Lung (tissue), 12 donors: ENCODE results near the gene TGFB1. TPM values are rescaled to one million over a fixed set of nuclear protein-coding genes. Genes with fewer than 3 reads are reported as not detected.

Source experiments
- ATAC-seq: fragments of 200-7000 bp; cut with Tn5 transposase; one replicate; pipeline ENCODE4 v1.9.1; 2020; ENCODE audit warnings: moderate number of reproducible peaks; ENCODE audit not compliant: insufficient read depth, low FRiP score
- DNase-seq, 3 donors: peaks; one replicate each; pipeline ENCODE4 v3.0.0-alpha.2; 2013 to 2017
- H3K27ac ChIP-seq, 2 donors: one replicate each; pipeline ENCODE4 v1.5.1; 2013; ENCODE audit warnings: mild to moderate bottlenecking in 2 of 2, moderate library complexity in 2 of 2, control low read depth in 1 of 2, inconsistent platforms in 1 of 2, low read depth in 1 of 2, low read length in 1 of 2
- H3K27me3 ChIP-seq, 3 donors: one replicate each; pipeline ENCODE4 v1.5.1; 2013; ENCODE audit warnings: low read length in 2 of 3; ENCODE audit not compliant: control insufficient read depth in 3 of 3, insufficient read depth in 3 of 3
- H3K36me3 ChIP-seq, 4 donors: one replicate each; pipeline ENCODE4 v1.5.1; 2013; ENCODE audit warnings: low read length in 4 of 4, mild to moderate bottlenecking in 1 of 4, moderate library complexity in 1 of 4; ENCODE audit not compliant: control insufficient read depth in 4 of 4, insufficient read depth in 4 of 4
- H3K4me1 ChIP-seq, 5 donors: one replicate each; pipeline ENCODE4 v1.5.1; 2013; ENCODE audit warnings: low read length in 5 of 5, mild to moderate bottlenecking in 2 of 5, moderate library complexity in 1 of 5; ENCODE audit not compliant: control insufficient read depth in 5 of 5, insufficient read depth in 5 of 5
- H3K4me3 ChIP-seq: one replicate; pipeline ENCODE4 v1.5.1; 2013; ENCODE audit warnings: mild to moderate bottlenecking, control low read depth, moderate library complexity
- H3K9ac ChIP-seq, 2 donors: one replicate each; pipeline ENCODE4 v1.5.1; 2013; ENCODE audit warnings: low read length in 2 of 2, control low read depth in 1 of 2; ENCODE audit not compliant: insufficient read depth in 1 of 2
- H3K9me3 ChIP-seq, 4 donors: one replicate each; pipeline ENCODE4 v1.5.1; 2013; ENCODE audit warnings: low read length in 3 of 4, mild to moderate bottlenecking in 1 of 4, moderate library complexity in 1 of 4; ENCODE audit not compliant: control insufficient read depth in 4 of 4, insufficient read depth in 3 of 4
- CTCF ChIP-seq: IDR thresholded peaks from 2 replicates; pipeline ENCODE4 v1.5.1; 2012; ENCODE audit warnings: mild to moderate bottlenecking; ENCODE audit errors: control extremely low read depth, extremely low read depth
- WGBS, 2 donors: extraction: QIAGEN DNeasy Blood & Tissue Kit; methylation state at CpG; one replicate each; pipeline ENCODE4 v1.1.7; 2013; 5-methylcytosine and 5-hydroxymethylcytosine counted together
- polyA plus RNA-seq, 2 donors: library from polyadenylated mRNA; stranded (reverse); fragments of 200-250 nt; gene quantifications; one replicate each; pipeline ENCODE4 v1.2.1, GENCODE V29; 2013
- total RNA-seq, 2 donors: library from RNA; depleted of rRNA in 1 of 2; stranded (reverse); fragments of >200 nt in 1 of 2; gene quantifications; one replicate each; pipeline ENCODE4 v1.2.1, GENCODE V29; 2014 to 2021
- donor health status: control.
- donor health status: control.
- donor health status: Bipolar disorder and iron deficiency.
- donor health status: healthy.
- donor health status: DM: yes; HTN: yes; CAD: no.

Gene TGFB1
- total and polyA plus RNA-seq, 4 donors: 18.0 to 88.8 (median 47.6) TPM

- WGBS, 2 donors: 86 to 92% methylated on average over 19 of the region's 19 CpGs
- Histone ChIP-seq H3K9me3 (no peaks in the 10 kb centered on the region), H3K27ac (no peak overlapping the region), H3K36me3 (peaks cover 6 to 50% (median 29%) of the 10 kb centered on the region in 4 donors), H3K9ac (no peak overlapping the region), H3K4me1 (peaks cover 0 to 13% (median 0%) of the 10 kb centered on the region in 5 donors), H3K4me3 (no peak overlapping the region), H3K27me3 (no peaks in the 10 kb centered on the region)
- ATAC-seq (no peak), DNase-seq (no peak)
- no peak for TF ChIP-seq CTCF
These were observed 34.8 kb downstream of the TGFB1 start for GRCh38 chr19:41318696-41319499.

- DNase-seq (no peak), ATAC-seq (no peak)
- TF ChIP-seq CTCF: no peak
These were observed 37.3 kb downstream of the TGFB1 start for GRCh38 chr19:41316306-41316920.

DNA sequence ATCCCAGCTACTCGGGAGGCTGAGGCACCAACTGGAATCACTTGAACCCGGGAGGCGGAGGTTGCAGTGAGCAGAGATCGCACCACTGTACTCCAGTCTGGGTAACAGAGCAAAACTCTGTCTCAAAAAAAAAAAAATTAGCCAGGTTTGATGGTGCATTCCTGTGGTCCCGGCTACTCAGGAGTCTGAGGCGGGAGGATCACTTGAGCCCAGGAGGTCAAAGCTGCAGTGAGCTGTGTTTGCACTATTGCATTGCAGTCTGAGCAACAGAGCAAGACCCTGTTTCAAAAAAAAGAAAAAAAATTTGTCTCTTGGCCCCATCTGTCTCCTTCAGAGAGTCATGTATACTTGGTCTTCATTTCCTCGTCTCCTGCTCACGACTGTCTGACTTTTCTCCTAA lies 42.1 kb downstream of the TGFB1 start:
- DNase-seq (no peak), ATAC-seq (no peak)
- Histone ChIP-seq H3K9me3 (no peaks in the 10 kb centered on the region), H3K9ac (no peak overlapping the region), H3K27me3 (no peaks in the 10 kb centered on the region), H3K4me1 (peaks cover 4 to 25% (median 9%) of the 10 kb centered on the region in 5 donors), H3K4me3 (no peak overlapping the region), H3K36me3 (peaks cover 2 to 27% (median 19%) of the 10 kb centered on the region in 4 donors), H3K27ac (no peak overlapping the region)
- no peak for TF ChIP-seq CTCF
- WGBS, 2 donors: 89 to 90% methylated on average over 8 of the region's 8 CpGs

More at GRCh38 chr19:41316306-41316920, 37.3 kb downstream of the TGFB1 start:
- H3K27me3 ChIP-seq: no peaks in the 10 kb centered on the region
- 97% methylated on average over 24 of the region's 24 CpGs for WGBS, 2 donors
- no peak overlapping the region for H3K9ac ChIP-seq
- no peaks in the 10 kb centered on the region for H3K9me3 ChIP-seq
- H3K27ac ChIP-seq: no peak overlapping the region
- H3K4me1 ChIP-seq: peaks cover 0 to 5% (median 4%) of the 10 kb centered on the region in 5 donors
- H3K4me3 ChIP-seq: no peak overlapping the region
- H3K36me3 ChIP-seq: peaks cover 6 to 51% (median 38%) of the 10 kb centered on the region in 4 donors
